ENCODE data around the gene LGMN.

DNA sequence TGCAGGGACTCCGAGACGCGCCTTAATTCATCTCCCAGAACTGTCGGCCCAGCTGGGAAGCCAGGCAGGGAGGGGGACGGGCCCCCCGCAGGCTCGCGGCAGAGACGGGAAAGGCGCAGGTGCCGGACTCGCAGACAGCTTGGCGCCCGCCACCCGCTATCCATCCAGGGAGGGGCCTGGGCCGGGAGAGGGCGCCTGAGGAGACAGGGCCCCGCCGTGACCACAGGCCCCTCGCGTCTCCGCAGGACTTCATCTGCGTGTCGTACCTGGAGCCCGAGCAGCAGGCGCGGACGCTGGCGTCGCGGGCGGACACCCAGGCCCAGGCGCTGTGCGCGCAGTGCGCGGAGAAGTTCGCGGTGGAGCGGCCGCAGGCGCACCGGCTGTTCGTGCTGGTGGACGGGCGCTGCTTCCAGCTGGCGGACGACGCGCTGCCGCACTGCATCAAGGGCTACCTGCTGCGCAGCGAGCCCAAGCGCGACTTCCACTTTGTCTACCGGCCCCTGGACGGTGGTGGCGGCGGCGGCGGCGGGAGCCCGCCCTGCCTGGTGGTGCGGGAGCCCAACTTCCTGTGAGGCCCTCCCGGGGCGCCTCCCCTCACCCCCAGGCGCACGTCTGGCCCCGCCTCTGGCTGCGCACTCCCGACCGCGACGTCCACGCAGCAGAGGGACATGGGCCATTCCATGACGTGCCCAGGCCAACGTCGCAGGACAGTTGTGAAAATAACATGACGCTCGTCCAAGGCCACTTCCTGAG is 60.6 kb downstream of the LGMN start:
- TF ChIP-seq, protein P1, sequence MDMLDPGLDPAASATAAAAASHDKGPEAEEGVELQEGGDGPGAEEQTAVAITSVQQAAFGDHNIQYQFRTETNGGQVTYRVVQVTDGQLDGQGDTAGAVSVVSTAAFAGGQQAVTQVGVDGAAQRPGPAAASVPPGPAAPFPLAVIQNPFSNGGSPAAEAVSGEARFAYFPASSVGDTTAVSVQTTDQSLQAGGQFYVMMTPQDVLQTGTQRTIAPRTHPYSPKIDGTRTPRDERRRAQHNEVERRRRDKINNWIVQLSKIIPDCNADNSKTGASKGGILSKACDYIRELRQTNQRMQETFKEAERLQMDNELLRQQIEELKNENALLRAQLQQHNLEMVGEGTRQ (IDR thresholded peaks at IDR 0.05; ENCODE audit: low read length), result no peak
- no peak for TF ChIP-seq HDAC6 (IDR thresholded peaks at IDR 0.05; ENCODE audit: low read depth, low read length)
- peak; percentile 7; the same call in 1 of the 2 replicates for TF ChIP-seq CREB1 (IDR thresholded peaks at IDR 0.05)
- TF ChIP-seq CTCF (IDR thresholded peaks at IDR 0.05; ENCODE audit: control extremely low read depth in 1 of 3, insufficient read depth in 1 of 3, low read depth in 1 of 3, low read length in 3 of 3), result no peak
- no peak for TF ChIP-seq POU5F1 (IDR thresholded peaks at IDR 0.05; ENCODE audit: low read depth, low read length)
- no peak for TF ChIP-seq TAF1 (IDR thresholded peaks at IDR 0.05; ENCODE audit: low read depth, low read length)
- no peak for TF ChIP-seq TCF12 (IDR thresholded peaks at IDR 0.05; ENCODE audit: low read depth, low read length)
- TF ChIP-seq GABPA (IDR thresholded peaks at IDR 0.05; ENCODE audit: borderline replicate concordance, insufficient read depth, low read length), result no peak
- TF ChIP-seq POLR2A (IDR thresholded peaks at IDR 0.05; ENCODE audit: control extremely low read depth in 1 of 2, low read depth in 2 of 2, low read length in 2 of 2), result no peak
- no peak for TF ChIP-seq RXRA (IDR thresholded peaks at IDR 0.05; ENCODE audit: insufficient read depth, low read depth, low read length)
- no peak for TF ChIP-seq TEAD4 (IDR thresholded peaks at IDR 0.05; ENCODE audit: low read depth, low read length)

Data from H1 (cell line).